KMS-11 (cell line): Measurements from ENCODE around the gene NEUROD2.

Experiments
- H2AFZ ChIP-seq: fragments of 200-600 bp; sonication (generic); 2 replicates; pipeline ENCODE4 v1.6.1; 2016; ENCODE audit warnings: antibody characterized with exemption, mixed run types, low read depth
- H3K27ac ChIP-seq: fragments of 200-600 bp; sonication (generic); 2 replicates; pipeline ENCODE4 v1.6.1; 2016; ENCODE audit warnings: mild to moderate bottlenecking, mixed run types
- H3K27me3 ChIP-seq: fragments of 200-600 bp; sonication (generic); 2 replicates; pipeline ENCODE4 v1.6.1; 2017; ENCODE audit warnings: mild to moderate bottlenecking, low read depth, mixed run types, moderate library complexity; ENCODE audit not compliant: insufficient read depth
- H3K36me3 ChIP-seq: fragments of 200-600 bp; sonication (generic); 2 replicates; pipeline ENCODE4 v1.6.1; 2017; ENCODE audit warnings: mild to moderate bottlenecking, mixed run types; ENCODE audit not compliant: insufficient read depth
- H3K4me1 ChIP-seq: fragments of 200-600 bp; sonication (generic); 2 replicates; pipeline ENCODE4 v1.6.1; 2016; ENCODE audit warnings: mild to moderate bottlenecking, low read depth, mixed run types; ENCODE audit not compliant: poor library complexity, severe bottlenecking
- H3K4me2 ChIP-seq: fragments of 200-600 bp; sonication (generic); 2 replicates; pipeline ENCODE4 v1.7.0; 2016; ENCODE audit warnings: mild to moderate bottlenecking, mixed run types
- H3K4me3 ChIP-seq: fragments of 200-600 bp; sonication (generic); IDR thresholded peaks from 2 replicates; pipeline ENCODE4 v1.6.1; 2017; ENCODE audit warnings: low read depth, low read length, mixed read lengths; ENCODE audit not compliant: insufficient read depth
- H3K79me2 ChIP-seq: fragments of 200-600 bp; sonication (generic); 2 replicates; pipeline ENCODE4 v1.6.1; 2016; ENCODE audit warnings: low read depth, mixed run types; ENCODE audit not compliant: insufficient read depth
- H3K9ac ChIP-seq: fragments of 200-600 bp; sonication (generic); 2 replicates; pipeline ENCODE4 v1.6.1; 2016; ENCODE audit warnings: mild to moderate bottlenecking, mixed run types
- H4K20me1 ChIP-seq: fragments of 200-600 bp; sonication (generic); 2 replicates; pipeline ENCODE4 v1.6.1; 2016; ENCODE audit warnings: mild to moderate bottlenecking, mixed run types; ENCODE audit not compliant: insufficient read depth
- TF ChIP-seq, protein P1 (sequence below): fragments of 200-600 bp; sonication (generic); conservative IDR thresholded peaks from 2 replicates; pipeline ENCODE4 v1.6.1; 2017; ENCODE audit warnings: low read depth, mild to moderate bottlenecking, antibody characterized with exemption, low read length, moderate library complexity, mixed read lengths

The NEUROD2 gene

DNA sequence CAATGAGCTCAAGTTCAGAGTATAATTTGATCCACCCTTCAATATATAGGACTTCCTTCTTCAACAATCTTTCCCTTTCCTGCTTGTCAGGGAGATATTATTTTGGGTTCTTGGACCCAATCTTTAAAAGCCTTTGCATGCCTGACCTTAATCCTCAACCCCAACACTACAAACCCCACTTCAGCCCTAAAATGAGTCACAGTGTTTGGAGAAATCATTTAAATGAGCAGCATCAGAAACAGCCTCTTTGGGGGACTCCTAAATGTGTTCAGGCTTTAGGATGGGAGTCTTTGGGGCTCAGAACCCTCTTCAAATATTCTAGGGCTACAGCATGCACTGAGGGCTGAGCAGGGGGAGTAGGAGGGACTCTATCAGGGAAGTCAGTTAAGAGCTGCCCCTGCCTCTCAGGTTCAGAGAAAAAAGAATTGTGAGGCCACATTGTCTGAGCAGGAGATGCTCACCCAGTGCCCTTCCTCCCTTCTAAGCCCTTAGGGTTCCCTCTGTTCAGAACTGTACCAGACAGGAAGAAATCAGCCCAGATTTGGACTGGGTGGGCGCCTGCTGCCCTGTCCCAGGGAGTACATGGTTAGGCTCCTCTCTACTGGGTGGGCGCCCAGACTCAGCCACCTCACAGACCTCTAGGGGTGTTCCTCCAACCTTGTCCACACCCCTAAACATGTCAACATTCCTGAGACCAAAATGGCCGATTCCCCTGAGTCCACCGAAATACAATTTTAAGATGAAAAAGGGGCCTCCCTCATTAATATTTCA, 5.0 kb downstream of the NEUROD2 start:
- H3K79me2 ChIP-seq = no peaks in the 10 kb centered on the region
- no peak overlapping the region for H3K4me3 ChIP-seq
- H3K27me3 ChIP-seq = peaks cover 98% of the 10 kb centered on the region
- H3K4me2 ChIP-seq = no peak overlapping the region
- H2AFZ ChIP-seq = no peak overlapping the region
- TF ChIP-seq, protein P1, sequence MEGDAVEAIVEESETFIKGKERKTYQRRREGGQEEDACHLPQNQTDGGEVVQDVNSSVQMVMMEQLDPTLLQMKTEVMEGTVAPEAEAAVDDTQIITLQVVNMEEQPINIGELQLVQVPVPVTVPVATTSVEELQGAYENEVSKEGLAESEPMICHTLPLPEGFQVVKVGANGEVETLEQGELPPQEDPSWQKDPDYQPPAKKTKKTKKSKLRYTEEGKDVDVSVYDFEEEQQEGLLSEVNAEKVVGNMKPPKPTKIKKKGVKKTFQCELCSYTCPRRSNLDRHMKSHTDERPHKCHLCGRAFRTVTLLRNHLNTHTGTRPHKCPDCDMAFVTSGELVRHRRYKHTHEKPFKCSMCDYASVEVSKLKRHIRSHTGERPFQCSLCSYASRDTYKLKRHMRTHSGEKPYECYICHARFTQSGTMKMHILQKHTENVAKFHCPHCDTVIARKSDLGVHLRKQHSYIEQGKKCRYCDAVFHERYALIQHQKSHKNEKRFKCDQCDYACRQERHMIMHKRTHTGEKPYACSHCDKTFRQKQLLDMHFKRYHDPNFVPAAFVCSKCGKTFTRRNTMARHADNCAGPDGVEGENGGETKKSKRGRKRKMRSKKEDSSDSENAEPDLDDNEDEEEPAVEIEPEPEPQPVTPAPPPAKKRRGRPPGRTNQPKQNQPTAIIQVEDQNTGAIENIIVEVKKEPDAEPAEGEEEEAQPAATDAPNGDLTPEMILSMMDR = no peak
- H3K27ac ChIP-seq = no peak overlapping the region
- H3K4me1 ChIP-seq = peaks cover 3% of the 10 kb centered on the region
- H3K36me3 ChIP-seq = no peaks in the 10 kb centered on the region
- H4K20me1 ChIP-seq = 0 out of 2 replicates have a peak, but pooled peaks cover 6% of the 10 kb centered on the region
- no peak overlapping the region for H3K9ac ChIP-seq

DNA sequence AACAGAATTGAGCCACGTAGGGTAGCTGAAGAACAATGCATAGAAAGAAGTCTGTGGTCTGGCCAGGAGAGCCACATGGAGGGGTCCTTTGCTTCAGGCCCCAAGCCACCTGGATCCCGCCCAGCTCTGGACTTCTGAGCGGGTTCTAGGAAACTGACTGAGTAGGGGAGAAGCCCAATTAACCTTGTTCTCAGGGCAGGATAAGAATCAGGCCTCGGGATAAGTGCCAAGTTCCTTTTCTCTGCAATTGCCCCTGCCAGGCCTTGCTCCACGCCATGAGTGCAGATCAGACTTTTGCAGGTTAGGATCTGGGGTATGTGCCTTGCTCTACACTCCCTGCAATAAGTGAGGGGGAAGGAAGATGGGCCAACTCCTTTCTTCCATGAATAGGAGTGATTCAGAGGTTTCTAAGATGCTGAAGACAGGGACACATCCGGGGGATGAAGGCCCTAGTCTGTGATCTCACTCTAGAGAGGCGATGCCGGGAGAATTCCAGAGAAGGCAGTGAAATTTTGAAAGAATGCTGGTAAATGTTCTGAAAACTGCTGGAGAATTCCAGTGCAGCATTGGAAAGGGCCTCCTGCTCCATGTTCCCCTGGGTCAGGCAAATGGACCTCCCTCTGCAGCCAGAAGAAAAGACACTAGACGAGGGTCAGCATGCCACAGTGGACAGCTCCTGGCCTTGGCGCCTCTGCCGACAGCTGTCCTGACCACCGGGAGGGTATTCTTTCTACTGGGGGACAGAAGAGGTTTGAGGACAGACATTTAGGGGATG, 5.8 kb downstream of the NEUROD2 start:
- Histone ChIP-seq H3K4me3 (no peak overlapping the region), H3K36me3 (no peaks in the 10 kb centered on the region), H3K4me1 (peaks cover 5% of the 10 kb centered on the region), H3K4me2 (no peak overlapping the region), H3K79me2 (no peaks in the 10 kb centered on the region), H2AFZ (no peak overlapping the region), H3K27me3 (peaks cover 99% of the 10 kb centered on the region), H4K20me1 (0 out of 2 replicates have a peak, but pooled peaks cover 6% of the 10 kb centered on the region), H3K27ac (no peak overlapping the region), H3K9ac (no peak overlapping the region)
- TF ChIP-seq, protein P1 = no peak

DNA sequence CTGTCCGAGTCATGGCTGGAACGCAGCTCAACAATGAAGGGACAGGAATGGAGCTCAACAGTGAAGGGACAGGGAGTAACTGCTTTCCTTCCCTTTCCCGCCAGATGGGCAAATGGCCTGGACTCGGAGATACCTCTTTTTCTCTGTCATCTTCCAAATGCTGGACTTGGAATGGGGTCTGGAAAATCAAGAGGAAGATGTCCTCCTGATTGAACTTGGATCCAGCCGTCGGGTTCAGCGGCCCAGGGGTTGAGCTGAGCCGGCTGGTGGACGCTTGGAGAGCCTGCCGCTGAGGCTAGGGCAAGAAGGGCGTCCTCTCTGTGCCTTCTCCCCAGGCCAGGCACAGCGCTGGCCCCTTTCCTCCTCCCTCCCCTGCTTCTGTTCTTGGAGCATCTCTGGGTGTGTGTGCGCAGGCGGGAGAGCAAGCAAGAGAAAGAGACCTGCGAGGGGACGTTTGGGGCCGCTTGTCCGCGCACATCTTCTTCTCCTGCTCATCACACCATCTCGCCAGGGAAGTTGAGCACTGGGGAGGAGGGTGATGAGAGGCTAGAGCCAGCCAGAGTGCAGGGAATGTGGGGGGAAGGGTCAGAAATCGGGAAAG, 6.6 kb downstream of the NEUROD2 start:
- Histone ChIP-seq H2AFZ (no peak overlapping the region), H3K4me2 (no peak overlapping the region), H3K4me3 (no peak overlapping the region), H3K9ac (no peak overlapping the region), H3K27me3 (peaks cover 99% of the 10 kb centered on the region), H3K4me1 (peaks cover 5% of the 10 kb centered on the region), H3K27ac (no peak overlapping the region), H4K20me1 (0 out of 2 replicates have a peak, but pooled peaks cover 6% of the 10 kb centered on the region), H3K36me3 (no peaks in the 10 kb centered on the region), H3K79me2 (no peaks in the 10 kb centered on the region)
- TF ChIP-seq, protein P1 = no peak

DNA sequence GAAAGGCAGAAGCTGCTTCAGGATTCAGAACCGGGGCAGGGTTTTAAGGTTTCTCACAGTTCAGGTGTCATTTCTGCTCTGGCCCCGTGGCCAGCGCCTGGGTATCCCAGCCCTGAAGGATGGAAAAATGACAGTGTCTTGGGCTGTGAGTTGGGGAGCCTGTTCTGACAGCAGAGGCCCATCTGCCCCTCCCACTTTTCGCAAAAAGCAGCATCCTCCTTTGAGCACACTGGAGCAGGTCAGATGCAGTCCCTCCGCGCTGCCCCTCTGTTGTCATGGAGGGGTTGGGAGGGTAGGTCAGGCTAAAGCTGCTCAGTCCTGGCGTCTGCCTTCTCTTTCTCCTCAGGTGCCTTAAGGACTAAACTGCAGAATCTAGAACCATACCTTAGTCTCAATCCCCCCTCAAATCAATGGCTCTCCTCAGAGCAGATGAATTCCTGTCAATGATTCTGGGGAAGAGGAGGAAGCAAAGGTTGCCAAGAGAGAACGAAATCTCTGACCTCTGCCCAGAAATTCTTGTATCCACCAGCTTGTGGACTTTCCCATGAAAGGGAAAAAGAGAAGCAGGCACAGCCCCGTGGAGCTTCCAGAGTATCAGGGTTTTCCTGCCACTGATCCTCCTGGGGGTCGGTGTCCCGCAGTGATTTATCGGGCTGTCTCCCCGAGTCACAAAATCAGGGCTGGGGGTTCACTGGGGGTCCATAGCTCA, 7.3 kb downstream of the NEUROD2 start:
- no peak overlapping the region for H3K4me2 ChIP-seq
- H2AFZ ChIP-seq = no peak overlapping the region
- H3K36me3 ChIP-seq = no peaks in the 10 kb centered on the region
- no peak overlapping the region for H3K9ac ChIP-seq
- H3K27ac ChIP-seq = no peak overlapping the region
- H3K79me2 ChIP-seq = no peaks in the 10 kb centered on the region
- 0 out of 2 replicates have a peak, but pooled peaks cover 6% of the 10 kb centered on the region for H4K20me1 ChIP-seq
- peaks cover 99% of the 10 kb centered on the region for H3K27me3 ChIP-seq
- H3K4me1 ChIP-seq = peaks cover 5% of the 10 kb centered on the region
- H3K4me3 ChIP-seq = no peak overlapping the region
- TF ChIP-seq, protein P1 = no peak
